Measurements from ENCODE around the gene SLC35B3.

DNA sequence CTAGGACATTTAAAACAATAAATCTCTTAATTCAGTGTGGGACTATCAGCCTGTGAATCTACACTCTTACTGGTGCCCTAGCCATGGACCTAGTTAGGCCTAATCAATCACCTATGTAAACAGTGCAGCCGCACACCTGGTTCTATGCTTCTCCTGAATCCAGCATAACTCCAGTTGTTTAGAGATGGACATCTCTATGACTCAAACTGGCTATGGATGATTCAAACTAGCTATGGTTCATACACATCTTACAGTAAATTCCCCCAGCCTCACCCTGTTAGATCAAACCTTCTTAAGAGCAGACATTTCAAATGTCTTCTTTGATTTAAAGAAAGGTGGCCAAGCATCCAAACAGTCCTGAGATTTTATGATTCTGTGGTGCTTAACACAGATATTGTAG lies 34.7 kb downstream of the SLC35B3 start:
- TF ChIP-seq GABPA (IDR thresholded peaks at IDR 0.05; ENCODE audit: low read depth), result no peak
- no peak for TF ChIP-seq POLR2AphosphoS5 (IDR thresholded peaks at IDR 0.05; ENCODE audit: low read length)
- no peak for TF ChIP-seq BCL11A (IDR thresholded peaks at IDR 0.05; ENCODE audit: low read depth, low read length)
- no peak for TF ChIP-seq ZBTB4 (CRISPR knock-in tag; IDR thresholded peaks at IDR 0.05)
- no peak for TF ChIP-seq RCOR1 (conservative IDR thresholded peaks at IDR 0.05; ENCODE audit: low read depth, low read length)
- TF ChIP-seq CTCF (IDR thresholded peaks at IDR 0.05 in 2 of 3, conservative IDR thresholded peaks at IDR 0.05 in 1 of 3; ENCODE audit: control insufficient read depth in 2 of 3, extremely low read depth in 1 of 3, insufficient read depth in 1 of 3, low read depth in 3 of 3, low read length in 3 of 3), result no peak

Data from GM12878 (cell line).